GM19193 (cell line): ENCODE results near the gene MSRB1.

Experiments used
- POLR2A ChIP-seq: IDR thresholded peaks from 4 replicates; pipeline ENCODE4 v1.6.1; 2011; ENCODE audit not compliant: insufficient read depth, insufficient read length; ENCODE audit errors: extremely low read depth

Gene MSRB1

DNA sequence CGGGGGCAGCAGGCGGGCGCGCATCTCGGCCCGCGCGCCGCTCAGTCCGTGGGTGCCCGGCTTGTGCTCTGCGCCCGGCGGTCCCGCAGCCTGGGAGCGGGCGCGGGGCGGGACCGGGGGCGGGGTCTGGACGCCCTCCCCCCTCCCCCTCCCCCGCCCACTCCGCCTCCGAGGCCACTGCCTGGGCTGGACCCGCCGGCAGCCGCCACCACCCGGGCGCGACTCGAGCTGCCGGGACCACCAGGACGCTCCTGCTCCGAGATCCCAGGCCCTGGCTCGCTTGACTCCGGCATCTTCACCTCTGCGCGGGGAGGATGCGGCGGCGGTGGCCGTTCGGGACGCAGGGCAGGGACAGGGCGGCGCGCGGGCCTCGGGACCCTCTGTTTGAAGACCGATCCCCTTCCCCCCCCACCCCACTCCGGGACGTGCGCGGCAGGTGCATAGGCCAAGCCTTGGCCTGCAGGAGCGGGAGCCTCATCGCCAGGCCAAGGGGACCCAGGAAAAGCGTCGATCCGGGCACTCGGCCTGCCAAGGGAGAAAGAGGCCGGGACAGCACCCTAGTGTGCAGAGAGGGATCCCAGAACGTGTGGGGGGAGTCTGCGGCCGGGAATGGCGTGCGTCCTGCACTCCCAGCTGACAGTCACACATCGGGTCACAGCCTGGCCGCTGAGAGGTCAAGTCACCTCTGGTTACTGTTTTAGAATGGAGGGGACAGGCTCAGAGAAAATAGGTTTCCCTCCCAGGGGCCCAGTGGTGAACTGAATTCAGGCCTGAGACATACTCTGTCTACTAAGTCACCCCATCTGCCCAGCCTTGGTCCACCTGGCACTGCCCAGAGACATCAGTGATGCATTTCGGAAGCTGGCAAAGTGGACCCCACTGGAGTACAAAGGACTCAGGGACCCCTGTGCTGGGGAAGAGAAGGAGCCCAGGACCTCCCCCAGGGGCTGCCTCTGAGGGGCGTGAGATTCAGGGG is 24.4 kb downstream of the MSRB1 start, which contains the start of gene HS3ST6:
HS3ST6 (minus strand) TSS at position 65 of the 976 bp plus-strand sequence. CDS start 92 bp downstream, outside the sequence.
- no peak for TF ChIP-seq POLR2A

DNA sequence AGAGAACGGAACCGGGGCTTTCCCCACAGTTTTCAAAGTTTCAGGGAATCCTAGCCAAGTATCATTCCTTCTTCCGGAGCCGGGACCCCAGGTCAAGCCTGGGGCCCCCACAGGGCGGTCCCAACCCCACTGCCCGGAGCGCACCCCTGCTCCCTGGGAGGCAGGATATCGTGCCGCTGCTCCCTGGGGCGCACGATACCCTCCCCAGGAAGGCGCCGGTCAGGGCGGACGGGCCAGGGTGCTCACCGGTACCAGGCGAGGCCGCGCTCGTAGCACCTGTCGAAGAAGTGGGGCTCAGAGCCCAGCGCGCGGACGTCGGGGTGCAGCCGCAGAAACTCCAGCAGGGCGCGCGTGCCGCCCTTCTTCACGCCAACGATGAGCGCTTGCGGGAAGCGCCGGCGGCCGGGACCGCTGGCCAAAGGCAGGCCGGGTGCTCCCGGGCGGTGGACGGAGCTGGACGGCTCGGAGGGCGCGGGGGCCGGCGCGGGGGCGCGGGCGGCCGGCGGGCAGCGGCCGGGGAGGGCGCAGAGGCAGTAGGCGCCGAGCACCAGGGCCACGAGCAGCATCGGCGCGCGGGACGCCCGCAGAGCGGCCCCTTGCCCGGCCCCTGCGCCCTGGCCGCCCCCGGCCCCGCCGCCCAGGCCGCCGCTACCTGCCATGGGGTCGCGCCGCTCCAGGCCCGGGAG is 25.2 kb downstream of the MSRB1 start:
- TF ChIP-seq POLR2A = no peak

DNA sequence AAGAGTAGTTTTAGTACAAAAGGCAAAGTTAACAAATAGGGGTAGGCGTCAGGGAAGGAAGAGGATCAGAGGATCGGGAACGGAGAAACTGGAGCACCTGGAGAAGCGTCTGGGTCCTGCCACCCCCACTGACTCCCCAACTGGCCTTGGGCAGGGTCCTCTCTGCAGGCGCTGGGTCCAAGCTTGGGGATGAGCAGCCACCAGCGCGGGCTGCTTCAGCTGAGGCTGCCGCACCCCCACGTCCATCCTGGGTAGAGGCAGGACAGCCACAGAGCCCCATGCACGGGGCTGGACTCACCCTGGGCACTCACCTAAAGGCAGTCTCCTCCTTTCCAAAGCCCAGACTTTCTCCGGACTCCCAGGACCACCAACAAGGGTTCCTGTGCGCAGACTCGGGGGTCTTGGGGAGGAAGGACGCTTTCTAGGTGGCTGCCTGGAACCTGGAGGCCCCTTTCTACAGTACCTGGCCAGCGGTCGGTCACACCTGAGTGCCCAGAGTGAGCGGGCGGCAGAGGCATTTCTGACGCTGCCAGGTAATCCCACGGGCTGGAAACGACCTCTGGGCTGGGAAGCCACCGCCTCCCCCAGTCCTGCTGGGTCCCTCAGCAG is 25.8 kb downstream of the MSRB1 start:
- TF ChIP-seq POLR2A = no peak

DNA sequence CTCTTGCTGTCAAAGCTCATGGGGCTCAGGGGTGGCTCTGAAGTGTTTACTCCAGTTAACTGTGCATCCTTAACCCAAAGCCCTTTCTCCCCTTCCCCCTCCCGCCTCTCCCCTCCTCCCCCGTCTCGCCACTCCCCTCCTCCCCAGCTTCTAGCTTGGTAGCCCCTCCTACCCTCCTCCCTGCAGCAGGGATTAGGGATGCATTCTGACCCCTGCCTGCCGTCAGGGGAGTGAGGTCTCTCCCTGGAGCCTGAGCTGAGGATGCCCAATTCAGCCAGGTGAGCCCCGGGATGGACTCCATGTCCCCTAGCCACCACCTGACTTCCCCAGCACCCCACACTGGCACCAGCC is 26.4 kb downstream of the MSRB1 start:
- TF ChIP-seq POLR2A = no peak

DNA sequence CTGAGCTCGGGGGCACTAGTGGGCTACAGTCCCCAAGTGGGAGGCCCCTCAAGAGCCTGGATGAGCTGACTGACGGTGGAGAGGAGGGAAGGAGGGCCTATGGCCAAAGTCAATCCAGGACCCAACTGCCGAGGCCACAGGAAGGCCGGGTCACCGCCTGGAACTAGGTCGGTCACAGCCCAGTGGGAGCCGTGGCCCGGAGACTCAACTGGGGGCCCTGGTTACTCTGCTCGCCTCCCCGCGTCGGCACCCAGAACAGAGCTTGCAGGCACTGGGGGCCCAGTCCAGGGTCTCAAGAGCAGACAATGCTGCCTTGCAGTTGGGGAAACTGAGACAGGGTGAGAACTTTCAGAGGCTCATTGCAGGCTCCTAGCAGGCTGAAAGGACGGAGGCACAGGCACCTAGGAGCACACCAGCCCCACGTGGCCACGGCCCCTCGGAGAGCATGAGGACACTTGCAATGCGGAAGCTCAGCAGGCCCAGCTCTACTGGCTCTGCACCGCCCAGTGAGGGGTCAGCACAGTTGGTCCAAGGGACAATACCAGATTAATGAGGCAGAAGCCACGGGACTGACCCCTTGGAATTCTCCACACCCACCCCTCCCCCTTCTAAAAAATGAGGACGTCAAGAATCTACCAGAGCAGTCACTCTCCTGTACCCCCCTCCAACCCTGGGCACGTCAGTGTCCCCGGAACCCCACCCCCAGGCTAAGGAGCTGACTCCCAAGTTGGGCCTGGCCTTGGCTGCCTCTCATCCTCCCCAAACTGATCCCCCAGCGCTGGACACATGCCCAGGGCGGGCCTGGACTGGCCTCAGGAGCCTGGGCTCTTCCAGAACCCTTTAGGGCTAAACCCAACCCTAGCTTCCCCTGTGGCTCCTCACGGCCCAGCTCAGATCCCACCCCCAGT is 27.0 kb downstream of the MSRB1 start:
- no peak for TF ChIP-seq POLR2A

DNA sequence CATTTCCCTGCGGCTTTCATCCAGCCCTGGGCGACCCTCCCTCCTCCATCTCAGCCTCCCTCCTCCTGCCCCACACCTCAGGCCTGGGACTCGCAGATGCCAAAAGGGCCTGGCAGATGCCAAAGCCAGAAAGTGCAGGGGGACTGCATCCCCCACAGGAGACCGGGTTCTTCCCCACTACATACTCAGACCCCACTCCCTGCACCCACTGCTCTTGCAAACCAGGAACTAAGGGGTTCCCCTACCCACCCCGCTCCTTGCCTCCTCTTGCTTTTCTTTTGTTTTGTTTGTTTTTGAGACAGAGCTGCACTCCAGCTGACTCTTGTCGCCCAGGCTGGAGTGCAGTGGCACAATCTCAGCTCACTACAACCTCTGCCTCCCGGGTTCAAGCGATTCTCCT is 28.0 kb downstream of the MSRB1 start:
- TF ChIP-seq POLR2A = no peak

DNA sequence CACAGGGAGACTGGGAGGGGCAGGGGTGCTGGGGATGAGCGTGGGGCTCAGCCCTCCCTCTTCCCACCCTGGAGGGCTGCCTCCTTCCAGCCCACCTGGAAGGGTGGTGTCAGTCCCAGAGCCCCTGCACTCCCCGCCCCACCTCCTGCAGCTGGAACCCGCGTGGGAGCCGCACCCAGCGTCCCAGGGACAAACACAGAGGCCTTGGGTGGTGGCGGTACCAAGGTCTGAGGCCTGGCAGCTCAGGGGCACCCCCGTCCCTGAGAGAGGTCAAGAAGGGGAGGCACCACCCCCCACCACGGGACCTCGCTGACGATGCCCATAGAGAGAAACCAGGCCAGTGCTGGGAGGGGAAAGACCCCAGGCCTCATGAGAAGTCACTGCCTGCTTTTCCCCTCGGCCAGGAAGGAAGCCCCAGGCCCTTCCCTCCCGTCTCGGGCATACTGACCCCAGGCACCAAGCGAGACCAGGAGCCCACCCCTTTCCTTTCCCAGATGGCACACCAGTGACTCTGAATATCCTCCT is 28.9 kb downstream of the MSRB1 start:
- no peak for TF ChIP-seq POLR2A

DNA sequence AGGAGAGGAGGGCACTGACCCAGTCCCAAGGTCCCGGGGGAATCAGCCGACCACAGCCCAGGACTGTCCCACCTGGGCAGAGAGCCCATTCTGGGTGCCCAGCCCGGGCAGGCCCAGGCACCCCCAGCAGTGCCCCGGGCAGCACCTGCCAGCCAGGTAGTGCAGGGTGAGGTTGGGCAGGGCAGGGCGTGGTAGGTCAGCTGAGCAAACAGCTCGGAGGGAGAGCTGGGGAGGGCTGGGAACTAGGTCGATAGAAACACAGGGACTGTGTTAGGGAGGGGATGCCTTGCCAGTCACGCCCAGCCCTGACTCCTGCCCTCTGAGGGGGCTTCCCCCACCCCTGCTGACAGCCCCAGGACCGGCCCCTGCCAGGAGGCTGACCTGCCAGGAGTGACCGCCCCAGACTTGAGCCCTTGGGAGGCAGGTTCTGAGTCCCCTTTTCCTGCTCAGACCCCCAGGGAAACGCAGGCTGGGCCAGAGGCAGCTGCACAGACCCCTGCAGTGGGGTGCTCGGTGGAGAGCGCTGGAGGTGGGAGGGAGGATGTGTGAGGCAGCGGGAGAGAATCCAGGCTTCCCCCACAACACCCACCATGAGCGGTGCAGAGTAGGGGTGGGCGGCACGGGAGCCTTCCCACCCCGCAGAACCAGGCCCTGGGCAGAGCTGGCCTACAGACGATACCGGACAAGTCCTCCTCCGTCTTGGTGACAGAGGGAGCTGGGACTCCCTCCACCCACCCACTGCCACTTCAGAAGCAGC is 29.5 kb downstream of the MSRB1 start:
- TF ChIP-seq POLR2A = no peak

DNA sequence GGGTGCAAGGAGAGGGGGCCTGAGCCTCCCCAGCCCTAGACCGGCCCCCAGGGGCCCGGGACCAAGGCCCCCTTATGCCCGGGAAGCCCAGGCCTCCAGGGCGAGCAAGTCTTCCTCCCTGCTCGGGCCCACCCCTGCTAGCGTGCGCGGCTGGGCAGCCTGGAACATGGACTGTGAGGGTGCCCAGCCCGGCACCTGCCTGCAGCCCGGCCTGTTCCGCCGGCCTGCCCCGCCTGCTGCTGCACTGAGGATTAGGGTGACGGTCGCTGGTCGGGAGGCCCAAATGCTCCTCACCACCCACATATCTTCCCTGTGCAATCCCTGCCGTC is 30.8 kb downstream of the MSRB1 start:
- TF ChIP-seq POLR2A = no peak

DNA sequence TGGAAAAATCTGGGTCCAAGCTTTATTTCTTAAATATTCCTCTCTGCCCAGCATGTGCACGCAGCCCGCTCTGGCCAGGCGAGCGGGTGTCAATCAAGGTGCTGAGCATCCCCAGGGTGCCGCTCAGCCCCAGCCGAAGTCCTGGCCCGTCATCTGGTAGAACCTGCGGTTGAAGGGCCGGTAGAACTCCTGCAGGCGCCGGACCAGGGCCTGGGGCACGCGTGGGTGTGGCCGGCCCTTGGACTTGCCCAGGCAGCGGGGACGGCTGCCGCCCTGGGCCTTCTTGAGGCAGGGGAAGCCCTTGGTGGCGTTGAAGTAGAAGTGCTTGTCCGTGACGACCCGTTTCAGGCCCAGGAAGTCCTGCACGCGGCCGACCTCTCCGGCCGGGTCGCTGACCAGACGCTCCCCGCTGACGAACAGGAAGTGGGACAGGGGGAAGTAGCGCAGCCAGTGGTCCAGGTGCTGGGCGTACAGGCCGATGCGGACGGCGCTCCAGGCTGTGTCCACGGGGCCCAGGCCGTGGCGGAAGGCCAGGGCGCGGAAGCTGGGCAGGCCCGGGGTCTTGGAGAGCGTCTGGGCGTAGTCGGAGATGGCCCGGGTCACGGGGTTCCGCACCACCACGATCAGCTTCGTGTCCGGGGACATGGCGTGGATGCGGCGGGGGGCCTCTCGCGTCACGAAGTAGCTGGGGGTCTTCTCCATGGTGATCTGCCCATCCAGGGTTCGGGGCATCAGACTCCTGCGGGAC is 31.4 kb downstream of the MSRB1 start:
- no peak for TF ChIP-seq POLR2A

DNA sequence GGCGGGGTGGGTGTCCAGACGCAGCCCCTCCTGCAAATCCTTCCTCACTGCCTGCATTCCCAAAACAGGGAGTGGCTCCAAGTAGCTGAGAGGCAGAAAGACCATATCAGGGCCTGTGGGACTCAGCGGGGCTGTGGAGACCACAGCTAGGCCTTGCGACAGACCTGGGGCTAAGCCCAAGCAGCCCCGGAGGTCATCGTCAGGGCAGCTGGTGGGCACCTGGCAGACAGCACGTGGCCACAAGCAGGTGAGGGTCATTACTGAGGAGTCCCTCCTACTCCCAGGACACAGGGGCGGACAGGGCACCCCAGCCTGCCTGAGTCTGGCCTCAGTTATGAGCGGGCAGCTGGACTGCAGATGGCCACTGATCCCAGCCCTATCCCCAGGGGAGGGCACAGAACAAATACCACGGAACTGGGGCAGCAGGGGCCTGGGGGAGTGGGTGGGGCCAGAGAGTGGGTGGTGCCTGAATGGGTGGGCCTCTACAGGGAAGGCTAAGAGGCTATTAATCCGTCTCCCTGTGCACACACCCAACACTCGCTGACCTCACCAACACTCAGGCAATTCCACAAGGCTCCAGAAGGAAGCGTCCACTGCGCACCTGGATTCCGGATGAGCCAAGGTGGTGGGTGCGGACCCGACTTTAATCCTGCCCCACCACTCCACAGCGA is 33.3 kb downstream of the MSRB1 start:
- no peak for TF ChIP-seq POLR2A

DNA sequence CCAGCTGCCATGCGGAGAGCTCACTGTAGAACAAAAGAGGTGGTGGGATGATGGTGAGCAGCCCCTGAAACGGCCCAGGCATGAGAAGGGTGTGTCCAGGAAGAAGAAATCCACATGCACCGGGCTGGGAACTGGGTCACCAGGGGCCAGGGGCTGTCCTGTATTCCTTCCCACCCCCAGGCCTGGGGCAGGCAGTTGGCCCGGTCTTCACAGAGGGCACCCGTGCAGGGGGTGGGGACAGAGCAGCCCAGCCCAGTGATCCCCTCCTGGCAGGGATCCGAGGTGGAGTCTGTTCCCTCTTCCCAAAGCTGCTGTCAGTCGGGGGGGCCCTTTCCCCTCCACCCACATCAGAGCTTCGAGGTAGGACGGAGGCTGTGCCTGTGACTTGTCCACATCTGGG is 34.0 kb downstream of the MSRB1 start:
- no peak for TF ChIP-seq POLR2A
